ENCODE results near the gene SYAP1.

The SYAP1 gene

DNA sequence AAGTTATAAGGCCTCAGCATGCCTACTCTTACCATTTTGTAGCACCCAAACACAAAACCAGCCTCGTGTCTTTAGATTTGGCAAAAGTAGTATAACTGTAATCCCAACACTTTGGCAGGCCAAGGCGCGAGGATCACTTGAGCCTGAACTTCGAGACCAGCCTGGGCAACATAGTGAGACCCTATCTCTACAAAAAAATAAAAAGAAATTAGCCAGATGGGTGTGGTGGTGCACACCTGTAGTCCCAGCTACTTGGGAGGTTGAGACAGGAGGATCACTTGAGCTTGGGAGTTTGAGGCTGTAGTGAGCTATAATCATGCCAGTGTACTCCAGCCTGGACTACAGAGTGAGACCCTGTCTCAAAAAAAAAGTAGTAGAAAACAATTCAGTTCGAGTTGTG lies 17.6 kb downstream of the SYAP1 start:
- TF ChIP-seq CTCF (IDR thresholded peaks at IDR 0.05) = no peak

DNA sequence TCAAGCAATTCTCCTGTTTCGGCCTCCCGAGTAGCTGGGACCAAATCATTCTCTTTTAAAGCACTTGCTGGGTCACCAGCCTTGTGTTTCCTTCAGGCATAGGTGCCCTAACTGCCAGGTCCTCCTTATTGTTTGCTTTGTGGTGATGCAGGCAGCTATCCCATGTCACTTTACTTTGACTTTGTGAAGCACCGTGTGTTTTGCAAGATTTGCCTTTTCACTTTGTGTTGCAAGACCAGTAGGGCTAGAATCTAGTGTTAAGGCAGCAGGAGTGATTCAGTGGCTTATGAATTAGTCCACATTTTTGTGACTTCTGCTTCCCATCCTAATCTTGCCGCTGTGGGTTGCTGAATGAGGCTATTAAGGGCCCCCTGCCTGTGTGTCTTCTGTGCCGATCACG lies 20.2 kb downstream of the SYAP1 start:
- no peak for TF ChIP-seq CTCF (IDR thresholded peaks at IDR 0.05)

GRCh38 chrX:16743604-16744325 lies 24.4 kb downstream of the SYAP1 start:
- TF ChIP-seq CTCF (IDR thresholded peaks at IDR 0.05) = no peak

DNA sequence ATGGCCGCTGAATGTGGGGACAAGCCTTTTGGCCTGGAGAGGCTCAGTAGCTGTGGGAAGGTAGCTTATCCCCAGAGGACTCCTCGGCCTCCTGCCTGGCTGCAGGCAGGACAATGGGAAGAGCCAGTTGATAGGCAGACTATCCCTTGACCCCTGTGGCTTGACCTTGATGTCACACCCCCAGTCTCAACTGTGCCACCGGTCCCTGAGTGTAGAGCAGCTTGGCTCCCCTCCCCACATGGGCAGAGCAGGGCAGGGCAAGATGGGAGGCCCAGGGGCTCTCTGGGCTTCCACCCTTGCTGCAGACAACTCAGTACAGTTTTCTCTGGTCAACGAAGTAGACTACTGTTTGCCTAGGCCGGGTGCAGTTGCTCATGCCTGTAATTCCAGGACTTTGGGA lies 25.7 kb downstream of the SYAP1 start:
- TF ChIP-seq CTCF (IDR thresholded peaks at IDR 0.05) = no peak

DNA sequence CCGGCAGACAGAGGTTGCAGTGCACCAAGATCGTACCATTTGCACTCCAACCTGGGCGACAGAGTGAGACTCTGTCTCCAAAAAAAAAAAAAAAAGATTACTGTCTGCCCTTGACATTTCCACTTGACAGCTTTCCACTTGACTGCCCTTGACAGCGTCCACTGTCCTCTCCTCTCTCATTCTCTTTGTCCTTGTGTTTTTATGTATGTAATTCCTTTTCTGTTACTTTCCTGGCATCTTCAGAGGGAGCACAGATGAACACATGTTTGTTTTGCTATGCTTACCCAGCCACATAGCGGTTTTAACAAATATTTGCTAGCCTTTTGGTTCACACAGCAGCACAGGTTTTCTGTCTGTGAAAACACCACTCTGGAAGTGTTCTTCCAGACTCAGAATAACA lies 26.2 kb downstream of the SYAP1 start:
- no peak for TF ChIP-seq CTCF (IDR thresholded peaks at IDR 0.05)

DNA sequence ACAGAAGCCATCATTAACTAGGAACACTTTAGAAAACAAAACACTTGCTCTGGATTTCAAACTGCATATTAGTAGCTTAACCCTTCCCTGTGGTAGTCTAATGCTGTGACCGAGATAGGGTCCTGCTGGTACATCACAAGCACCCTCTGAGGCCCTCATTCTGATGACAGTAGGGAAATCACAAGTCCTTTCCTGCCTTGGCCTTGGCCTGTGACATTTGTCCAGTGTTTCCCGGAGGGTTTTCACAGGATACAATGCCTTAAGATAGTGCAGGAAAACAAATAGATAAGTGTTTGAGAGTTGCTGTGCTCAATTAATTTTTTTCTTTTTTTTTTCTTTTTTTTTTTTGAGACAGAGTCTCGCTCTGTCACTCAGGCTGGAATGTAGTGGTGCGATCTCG lies 29.0 kb downstream of the SYAP1 start:
- no peak for TF ChIP-seq CTCF (IDR thresholded peaks at IDR 0.05)

- no peak for TF ChIP-seq CTCF (IDR thresholded peaks at IDR 0.05)
Measured at GRCh38 chrX:16750136-16750535, 30.7 kb downstream of the SYAP1 start.

GRCh38 chrX:16754019-16754418 lies 34.6 kb downstream of the SYAP1 start:
- TF ChIP-seq CTCF (IDR thresholded peaks at IDR 0.05) = no peak
